ENCODE results near the gene SEPTIN5.

The SEPTIN5 gene

DNA sequence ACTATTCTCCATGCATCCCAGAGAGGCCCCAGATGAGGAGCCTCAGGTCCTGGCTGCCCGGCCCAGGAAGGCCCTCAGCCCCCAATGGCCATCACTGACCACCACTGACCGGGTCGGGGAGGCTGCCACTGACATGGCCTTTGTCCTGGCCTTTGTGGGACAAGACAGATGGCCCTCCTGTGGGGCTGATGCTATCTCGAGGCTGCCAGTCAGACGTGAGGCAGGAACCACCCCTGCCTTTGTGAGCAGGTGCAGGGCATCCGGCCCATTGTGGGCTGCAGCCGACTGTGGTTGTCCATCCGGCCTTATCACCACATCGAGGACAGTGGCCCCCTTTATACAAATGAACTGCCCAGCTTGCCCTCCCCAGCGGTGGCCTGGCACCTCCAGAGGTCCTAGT, 14.5 kb downstream of the SEPTIN5 start:
- H3K27ac ChIP-seq, result no peak overlapping the region
- TF ChIP-seq, protein P1, sequence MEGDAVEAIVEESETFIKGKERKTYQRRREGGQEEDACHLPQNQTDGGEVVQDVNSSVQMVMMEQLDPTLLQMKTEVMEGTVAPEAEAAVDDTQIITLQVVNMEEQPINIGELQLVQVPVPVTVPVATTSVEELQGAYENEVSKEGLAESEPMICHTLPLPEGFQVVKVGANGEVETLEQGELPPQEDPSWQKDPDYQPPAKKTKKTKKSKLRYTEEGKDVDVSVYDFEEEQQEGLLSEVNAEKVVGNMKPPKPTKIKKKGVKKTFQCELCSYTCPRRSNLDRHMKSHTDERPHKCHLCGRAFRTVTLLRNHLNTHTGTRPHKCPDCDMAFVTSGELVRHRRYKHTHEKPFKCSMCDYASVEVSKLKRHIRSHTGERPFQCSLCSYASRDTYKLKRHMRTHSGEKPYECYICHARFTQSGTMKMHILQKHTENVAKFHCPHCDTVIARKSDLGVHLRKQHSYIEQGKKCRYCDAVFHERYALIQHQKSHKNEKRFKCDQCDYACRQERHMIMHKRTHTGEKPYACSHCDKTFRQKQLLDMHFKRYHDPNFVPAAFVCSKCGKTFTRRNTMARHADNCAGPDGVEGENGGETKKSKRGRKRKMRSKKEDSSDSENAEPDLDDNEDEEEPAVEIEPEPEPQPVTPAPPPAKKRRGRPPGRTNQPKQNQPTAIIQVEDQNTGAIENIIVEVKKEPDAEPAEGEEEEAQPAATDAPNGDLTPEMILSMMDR (conservative IDR thresholded peaks at IDR 0.05; ENCODE audit: low read depth), result no peak
- ChIA-PET POLR2A (ENCODE audit: low non-redundant PET) (no interaction called here), CTCF (interaction anchor here (0.6 kb wide), 1 partner anchor 39 kb away, joined by 9 read pairs; no protein-coding TSS in a partner anchor)
- no peak for DNase-seq (ENCODE audit: low spot score)

DNA sequence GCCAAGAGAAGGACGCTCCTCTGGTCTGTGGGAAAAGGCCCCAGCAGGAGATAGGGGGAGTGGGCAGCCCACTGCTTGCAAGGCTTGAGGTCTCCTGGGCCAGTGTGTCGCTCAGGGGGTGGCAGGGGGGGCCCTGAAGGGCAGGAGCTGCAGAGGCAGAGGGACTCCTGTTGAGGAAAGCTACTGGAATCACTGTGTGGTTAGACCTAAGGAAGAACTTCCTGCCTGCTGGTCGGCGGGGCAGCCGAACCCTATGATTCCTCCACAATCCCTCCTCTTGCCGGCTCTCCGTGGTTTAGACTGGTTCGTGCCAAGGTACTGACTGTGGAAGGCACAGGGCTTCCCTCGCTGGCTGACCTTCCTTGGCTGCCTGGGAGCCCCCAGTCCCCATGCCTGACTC, 15.2 kb downstream of the SEPTIN5 start:
- no peak for DNase-seq (ENCODE audit: low spot score)
- TF ChIP-seq, protein P1 (conservative IDR thresholded peaks at IDR 0.05; ENCODE audit: low read depth), result no peak
- no peak overlapping the region for H3K27ac ChIP-seq
- CTCF ChIA-PET, result interaction anchor here (0.6 kb wide), 1 partner anchor 38 kb away, joined by 9 read pairs; no protein-coding TSS in a partner anchor
- POLR2A ChIA-PET (ENCODE audit: low non-redundant PET), result no interaction called here

- ChIA-PET POLR2A (ENCODE audit: low non-redundant PET) (no interaction called here), CTCF (interaction anchor here (0.6 to 2.2 kb wide), 23 partner anchors 10 to 1123 kb away, joined by 3 to 39 read pairs (median 4); no protein-coding TSS in a partner anchor)
- no peak for DNase-seq (ENCODE audit: low spot score)
- H3K27ac ChIP-seq, result peak overlapping the region; percentile 14; the same call in 1 of the 2 replicates
- TF ChIP-seq, protein P1 (conservative IDR thresholded peaks at IDR 0.05; ENCODE audit: low read depth), result no peak
Measured at GRCh38 chr22:19730198-19730597, 15.9 kb downstream of the SEPTIN5 start.

DNA sequence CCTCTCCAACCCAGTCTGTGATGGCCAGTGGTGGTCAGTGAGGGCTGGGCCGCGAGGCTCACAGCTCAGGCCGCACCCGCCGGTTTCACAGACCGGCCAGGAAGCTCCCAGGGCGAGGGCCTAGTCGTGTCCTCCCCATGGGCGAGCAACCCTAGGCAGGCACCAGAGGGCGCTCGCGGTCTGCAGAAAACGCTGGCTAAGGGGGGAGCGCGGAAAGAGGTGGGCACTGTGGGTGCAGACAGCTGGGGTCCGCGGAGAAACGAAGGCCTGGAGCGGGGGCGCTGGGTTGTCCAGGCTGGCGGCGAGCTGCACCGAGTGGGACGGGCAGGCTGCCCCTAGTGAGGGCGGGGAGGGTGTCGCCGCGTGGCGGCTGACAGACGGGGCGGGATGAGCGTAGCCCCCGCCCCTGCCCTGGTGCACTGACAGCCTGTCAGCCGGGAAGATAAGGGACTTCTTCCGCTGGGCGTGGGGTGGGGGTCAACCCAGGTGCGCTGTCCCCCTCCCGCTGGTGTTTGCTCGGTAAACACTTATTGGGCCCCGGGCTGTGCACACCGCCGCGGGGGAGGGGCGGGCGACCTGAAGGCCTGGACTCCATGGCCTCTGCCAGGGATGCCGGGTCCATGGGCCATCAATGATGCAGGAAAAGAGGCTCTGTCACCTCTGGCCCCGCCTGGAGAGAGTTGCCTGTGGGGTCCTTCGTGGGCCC, 16.5 kb downstream of the SEPTIN5 start:
- CTCF ChIA-PET, result interaction anchor here (0.6 to 2.2 kb wide), 25 partner anchors 10 to 1122 kb away, joined by 3 to 39 read pairs (median 4); no protein-coding TSS in a partner anchor
- TF ChIP-seq, protein P1 (conservative IDR thresholded peaks at IDR 0.05; ENCODE audit: low read depth), result peak; percentile 93
- H3K27ac ChIP-seq, result peak overlapping the region; percentile 14; the same call in 1 of the 2 replicates
- POLR2A ChIA-PET (ENCODE audit: low non-redundant PET), result no interaction called here
- peak; percentile 59 for DNase-seq (ENCODE audit: low spot score)

- no peak overlapping the region for H3K27ac ChIP-seq
- CTCF ChIA-PET, result interaction anchor here (0.6 to 2.2 kb wide), 14 partner anchors 9 to 395 kb away, joined by 3 to 39 read pairs (median 4); no protein-coding TSS in a partner anchor
- TF ChIP-seq, protein P1 (conservative IDR thresholded peaks at IDR 0.05; ENCODE audit: low read depth), result no peak
- POLR2A ChIA-PET (ENCODE audit: low non-redundant PET), result no interaction called here
- DNase-seq (ENCODE audit: low spot score), result no peak
Measured at GRCh38 chr22:19731361-19732135, 17.2 kb downstream of the SEPTIN5 start.

DNA sequence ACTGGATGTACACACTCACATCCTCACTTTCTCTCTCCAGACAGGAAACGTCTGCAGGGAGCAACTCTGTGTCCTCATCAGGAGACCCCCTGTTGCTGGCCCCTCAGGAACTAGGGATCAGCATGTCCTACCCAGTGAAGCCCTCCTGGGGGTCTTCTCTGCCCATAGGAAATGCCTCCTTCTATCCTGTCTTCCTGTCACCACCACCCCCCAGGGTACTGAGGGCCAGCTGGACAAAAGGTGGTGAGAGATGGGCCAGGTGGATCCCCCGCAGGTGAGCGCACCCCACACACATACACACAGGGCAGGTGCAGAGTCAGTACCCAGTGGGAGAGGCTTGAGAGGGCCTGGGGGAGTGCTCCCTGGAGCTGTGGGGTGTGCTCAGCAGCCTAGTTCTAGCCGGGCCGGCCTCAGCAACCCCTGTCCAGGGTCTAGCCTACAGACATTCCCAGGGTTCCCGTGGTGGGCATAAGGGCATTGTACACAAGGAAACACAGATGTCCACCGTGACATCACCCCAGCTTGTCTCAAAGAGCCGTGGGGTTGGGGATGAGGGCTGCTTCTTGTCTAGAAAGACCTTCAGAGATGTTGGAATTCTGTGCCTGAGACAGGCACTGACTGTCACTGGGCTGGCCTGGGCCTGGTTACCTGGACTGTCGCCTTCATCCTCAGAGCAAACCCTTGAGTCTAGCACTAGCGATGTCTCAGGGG, 18.3 kb downstream of the SEPTIN5 start:
- CTCF ChIA-PET, result no interaction called here
- POLR2A ChIA-PET (ENCODE audit: low non-redundant PET), result no interaction called here
- TF ChIP-seq, protein P1 (conservative IDR thresholded peaks at IDR 0.05; ENCODE audit: low read depth), result no peak
- DNase-seq (ENCODE audit: low spot score), result no peak
- H3K27ac ChIP-seq, result no peak overlapping the region

All from RWPE1 (cell line).